ENCODE results near the gene MTMR12.

- no peak for TF ChIP-seq CTCF (IDR thresholded peaks at IDR 0.05; ENCODE audit: control extremely low read depth in 1 of 3, insufficient read depth in 1 of 3, low read depth in 1 of 3, low read length in 3 of 3)
- TF ChIP-seq SP1 (IDR thresholded peaks at IDR 0.05; ENCODE audit: low read depth, low read length), result no peak
- no peak for TF ChIP-seq CHD2 (IDR thresholded peaks at IDR 0.05; ENCODE audit: low read length)
Measured at GRCh38 chr5:32229586-32229985, 83.2 kb downstream of the MTMR12 start.

All from H1 (cell line).